HUDEP-2 (cell line): ENCODE measurements around the gene NR6A1.
A peak's percentile ranks its signal among the peaks of the same experiment; 100 is the strongest.

Source experiments
- DNase-seq, 76 experiments: peaks; one replicate each; lab custom pipeline; 2025; ENCODE audit not compliant: unreplicated experiment in 76 of 76; lab: John Stamatoyannopoulos, UW

NR6A1 gene

DNA sequence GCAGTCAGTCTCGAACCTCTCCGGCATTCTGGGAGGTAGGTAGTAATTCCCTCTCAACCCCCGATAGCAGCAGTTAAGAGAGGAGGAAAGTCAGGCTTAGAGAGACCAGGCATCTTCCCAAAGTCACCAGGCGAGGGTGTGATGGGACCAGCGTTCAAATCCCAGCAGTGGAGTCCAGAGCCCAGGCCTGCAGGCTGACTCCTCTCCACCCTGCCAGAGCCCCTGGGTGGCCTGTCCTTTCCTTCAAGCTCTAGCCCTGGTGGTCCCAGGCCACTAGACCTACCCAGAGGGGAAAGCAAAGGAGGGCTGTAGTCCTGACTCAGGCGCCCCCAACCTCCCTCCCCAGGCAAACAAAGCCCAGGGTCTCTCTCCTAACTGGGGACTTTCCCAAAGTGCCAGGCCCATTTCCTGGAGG lies 259.7 kb downstream of the NR6A1 start:
- DNase-seq: peak in 18 of 76 experiments; percentile 9 to 48 (median 16)

DNA sequence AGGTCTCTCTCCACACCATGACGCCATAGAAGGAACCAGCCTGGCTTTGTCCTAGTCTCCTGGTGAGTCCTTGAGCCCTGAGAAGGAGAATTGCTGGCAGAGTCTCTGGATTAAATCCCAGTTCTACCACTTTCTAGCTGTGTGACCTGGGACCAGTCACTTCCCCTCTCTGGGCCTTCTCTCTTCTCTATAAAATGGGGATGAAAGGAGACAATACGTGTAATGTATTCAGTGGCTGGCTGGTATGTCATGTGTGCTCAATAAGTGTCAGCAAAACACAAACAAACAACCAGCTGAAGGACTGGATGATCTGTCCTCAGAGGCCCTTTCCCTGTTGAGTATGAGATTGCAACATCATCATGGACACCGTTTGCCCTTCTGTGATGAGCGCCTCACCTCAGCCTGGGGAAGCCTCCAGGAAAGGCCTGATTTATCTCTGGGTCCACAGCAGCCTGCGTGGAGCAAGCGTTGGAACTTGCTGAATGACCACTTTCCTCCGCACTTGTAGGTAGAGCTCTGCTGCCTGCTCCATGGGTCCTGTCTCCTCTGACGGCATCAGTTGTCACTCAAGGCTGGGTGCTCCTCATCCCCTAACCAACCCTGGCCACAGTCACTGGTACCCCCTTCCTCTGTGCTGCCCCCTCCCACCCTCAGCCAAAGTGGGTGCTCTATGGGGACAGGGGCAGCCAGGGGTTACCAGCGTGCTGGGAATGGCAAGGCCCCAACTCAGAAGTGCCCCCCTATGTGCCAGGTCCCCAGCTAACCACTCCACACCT lies 260.3 kb downstream of the NR6A1 start:
- DNase-seq: no peak

DNA sequence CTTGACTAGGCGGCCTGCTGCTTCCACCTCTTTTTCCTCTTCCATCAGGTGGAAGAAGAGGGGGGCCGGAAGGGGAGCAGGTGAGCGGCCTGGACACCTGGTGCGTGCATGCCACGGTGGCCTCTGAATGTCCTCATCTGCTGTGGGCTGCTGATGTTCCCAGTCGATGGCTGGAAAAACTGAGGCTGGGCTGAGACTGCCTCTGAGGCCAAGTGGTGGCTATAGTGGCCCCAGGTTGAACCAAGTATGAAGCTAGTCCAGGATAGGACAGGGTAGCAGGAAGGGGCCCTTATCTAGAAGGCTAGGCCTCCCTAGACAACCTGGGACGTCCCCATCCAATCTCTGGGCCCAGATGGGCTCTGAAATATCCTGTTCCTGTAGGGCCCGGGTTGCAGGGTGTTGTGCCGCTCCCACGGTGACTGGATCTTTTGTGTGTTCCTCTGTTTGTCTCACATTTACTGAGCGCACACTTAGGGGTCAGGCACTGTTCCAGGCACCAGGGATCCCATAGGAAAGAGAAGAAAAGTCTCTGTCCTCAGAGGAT lies 263.2 kb downstream of the NR6A1 start:
- peak in 5 of 76 experiments; percentile 9 to 25 (median 18) for DNase-seq

DNA sequence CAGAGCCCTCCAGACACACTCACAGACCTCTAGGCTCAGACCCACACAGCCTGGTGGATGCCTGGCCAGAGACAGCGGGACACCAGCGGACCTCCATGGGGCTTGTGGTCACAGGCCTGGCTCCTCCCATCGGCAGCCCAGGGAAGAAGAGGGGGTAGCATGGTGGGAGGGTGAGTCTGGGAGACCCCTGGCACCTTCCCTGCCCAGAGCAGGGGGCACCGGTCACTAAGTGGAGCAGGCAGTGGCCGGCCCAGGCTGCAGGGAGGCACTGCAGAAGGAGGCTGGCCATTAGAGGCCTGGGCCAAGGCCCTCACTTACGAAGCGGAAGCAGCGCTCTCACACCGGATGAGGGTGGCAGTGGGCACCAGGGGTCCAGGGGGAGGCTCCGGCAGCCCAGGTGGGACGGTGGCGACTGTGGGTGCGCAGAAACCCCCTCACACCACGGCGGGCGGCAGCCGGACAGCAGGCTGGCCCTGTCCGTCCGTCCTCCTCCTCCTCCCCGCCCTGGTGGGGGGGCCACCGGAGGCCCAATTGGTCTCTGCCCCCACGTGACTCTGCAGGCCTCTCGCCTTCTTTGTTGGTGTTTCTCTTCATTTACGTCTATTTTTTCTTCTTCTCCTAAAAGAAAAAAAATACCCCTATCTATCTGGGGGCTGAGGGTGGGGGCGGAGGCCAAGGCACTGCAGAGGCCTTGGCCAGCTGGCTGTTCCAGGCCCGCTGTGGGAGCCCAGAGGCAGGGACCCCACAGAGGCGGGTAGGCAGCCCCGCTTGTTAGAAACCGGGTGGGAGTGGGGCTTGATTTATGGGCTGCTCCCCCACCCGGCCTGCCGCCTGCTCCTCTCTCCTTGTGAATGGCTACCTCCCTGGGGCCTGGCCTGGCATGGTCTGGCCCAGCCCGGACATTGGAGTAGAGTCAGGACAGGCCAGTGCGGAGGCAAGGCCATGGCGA lies 263.9 kb downstream of the NR6A1 start, which contains the start of gene NR5A1:
NR5A1 (minus strand) TSS at position 469 of the 949 bp plus-strand sequence. CDS start 4,004 bp downstream, outside the sequence.
- no peak for DNase-seq

- DNase-seq: no peak
These were observed 264.7 kb downstream of the NR6A1 start for GRCh38 chr9:124506433-124506832.

DNA sequence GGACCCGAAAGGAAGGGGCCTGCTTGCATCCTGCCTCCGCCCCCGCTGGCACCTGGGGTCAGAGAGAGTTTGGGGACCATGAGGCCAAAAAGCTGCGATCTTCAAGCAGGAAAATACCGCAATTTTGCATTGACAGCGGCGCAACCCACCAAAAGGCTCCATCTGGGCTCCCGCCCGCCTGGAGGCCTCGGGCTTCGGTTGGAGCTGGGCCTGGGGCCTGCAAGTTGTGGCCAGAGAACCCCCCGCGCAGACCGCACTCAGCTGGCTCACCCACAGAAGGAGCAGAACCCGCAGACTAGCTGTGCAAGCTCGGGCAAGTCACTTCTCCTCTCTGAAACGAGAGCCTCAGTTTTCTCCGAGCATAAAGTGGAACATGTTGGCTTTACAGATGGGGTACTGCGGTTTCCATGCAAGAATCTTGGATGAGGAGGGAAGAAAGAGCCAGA lies 265.2 kb downstream of the NR6A1 start:
- no peak for DNase-seq

- no peak for DNase-seq
These were observed 265.9 kb downstream of the NR6A1 start for GRCh38 chr9:124505006-124505900.

DNA sequence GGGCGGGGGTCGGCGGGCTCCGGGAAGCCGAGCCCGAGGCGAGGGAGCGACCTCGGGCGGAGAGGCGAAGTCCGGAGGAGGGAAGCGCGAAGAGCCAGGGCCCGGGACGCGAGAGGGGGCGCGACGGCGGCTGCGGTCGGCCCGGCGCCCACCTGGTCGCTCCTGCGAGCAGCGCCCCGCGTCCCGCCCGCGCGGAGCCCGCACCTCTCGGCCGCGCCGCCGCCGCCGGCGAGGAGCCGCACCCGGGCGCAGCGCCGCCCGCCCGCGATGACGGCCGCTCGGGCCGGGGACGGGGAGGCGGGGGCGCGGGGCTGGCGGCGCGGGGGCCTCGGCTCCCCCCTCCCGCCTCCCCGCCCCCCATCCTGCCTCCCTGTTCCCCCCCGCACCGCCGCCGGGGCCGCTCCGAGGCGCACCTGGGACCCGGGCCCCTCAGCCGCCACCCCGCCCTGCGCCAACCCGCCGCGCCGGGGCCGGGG lies 266.5 kb downstream of the NR6A1 start:
- no peak for DNase-seq

- DNase-seq: no peak
These were observed 267.2 kb downstream of the NR6A1 start for GRCh38 chr9:124503713-124504529.

GRCh38 chr9:124502711-124503702 lies 268.1 kb downstream of the NR6A1 start:
- DNase-seq: no peak

- DNase-seq: no peak
These were observed 269.3 kb downstream of the NR6A1 start for GRCh38 chr9:124501771-124502320.

DNA sequence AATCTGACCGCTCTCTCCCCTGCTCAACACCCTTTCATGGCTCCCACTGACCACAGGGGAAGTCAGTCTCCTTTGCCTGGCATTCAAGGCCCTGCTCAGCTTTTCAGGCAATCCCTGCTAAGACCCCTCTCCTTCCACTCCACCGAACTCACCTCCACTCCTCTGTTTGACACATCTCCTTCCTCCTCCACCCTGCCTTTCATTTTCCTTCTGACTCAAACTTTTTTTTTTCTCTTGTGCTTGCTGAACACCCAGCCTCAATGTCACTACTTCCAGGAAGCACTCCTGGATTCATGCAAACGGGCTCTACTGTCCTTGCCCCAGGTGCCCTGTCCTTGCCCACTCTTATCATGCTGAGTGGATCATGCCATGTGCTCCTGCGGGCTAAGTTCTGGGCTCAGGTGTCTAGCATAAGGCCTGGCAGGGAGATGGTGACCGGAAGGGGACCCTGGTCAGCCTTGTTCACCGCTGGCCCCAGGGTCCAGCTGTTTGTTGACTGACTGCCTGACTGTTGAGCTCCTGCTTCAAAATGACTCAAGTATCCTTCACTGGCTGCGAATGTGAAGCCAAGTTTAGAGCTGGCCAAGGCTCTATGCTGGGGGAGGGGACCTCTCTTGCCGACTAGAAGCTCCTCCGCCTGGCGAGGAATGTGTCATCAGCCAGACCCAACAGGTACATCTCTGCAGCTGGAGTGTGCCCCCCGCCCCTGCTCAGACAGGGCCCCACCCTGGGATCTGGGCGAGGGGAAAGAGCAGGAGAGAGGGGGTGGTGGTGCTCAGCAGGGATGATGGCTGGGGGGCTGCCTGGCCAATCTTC lies 270.1 kb downstream of the NR6A1 start:
- no peak for DNase-seq

DNA sequence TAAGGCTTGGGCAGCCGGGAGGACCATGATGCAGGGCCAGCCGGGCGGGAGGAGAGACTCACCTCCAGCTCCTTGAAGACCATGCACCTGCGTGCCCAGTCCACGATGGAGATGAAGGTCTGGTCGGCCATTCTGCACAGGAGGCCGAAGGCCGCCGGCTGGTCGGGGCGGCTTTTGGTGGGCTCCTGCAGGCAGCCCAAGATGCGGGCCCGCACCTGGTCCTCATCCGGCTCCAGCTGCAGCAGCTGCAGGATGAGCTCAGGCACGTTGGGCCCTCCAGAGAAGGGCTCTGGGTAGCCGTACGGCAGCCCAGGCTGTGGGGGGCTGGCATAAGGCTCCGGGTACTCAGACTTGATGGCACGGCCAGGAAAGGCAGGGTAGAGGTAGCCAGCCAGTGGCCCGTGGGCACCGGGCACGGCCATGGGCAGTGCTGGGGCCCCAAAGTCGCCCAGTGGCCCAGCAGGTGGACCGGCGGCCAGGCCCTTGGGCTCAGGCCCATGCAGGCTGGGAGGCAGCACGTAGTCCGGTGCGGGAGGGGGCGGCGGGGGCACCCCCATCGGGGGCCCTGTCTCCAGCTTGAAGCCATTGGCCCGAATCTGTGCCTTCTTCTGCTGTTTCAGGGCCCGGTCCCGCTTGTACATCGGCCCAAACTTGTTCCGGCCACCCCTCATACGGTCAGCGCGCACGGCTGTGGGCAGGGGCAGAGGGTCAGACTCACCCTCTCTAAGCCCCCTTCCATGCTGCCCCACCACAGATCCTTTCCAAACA lies 270.9 kb downstream of the NR6A1 start:
- no peak for DNase-seq

GRCh38 chr9:124499216-124499615 lies 271.9 kb downstream of the NR6A1 start:
- no peak for DNase-seq

DNA sequence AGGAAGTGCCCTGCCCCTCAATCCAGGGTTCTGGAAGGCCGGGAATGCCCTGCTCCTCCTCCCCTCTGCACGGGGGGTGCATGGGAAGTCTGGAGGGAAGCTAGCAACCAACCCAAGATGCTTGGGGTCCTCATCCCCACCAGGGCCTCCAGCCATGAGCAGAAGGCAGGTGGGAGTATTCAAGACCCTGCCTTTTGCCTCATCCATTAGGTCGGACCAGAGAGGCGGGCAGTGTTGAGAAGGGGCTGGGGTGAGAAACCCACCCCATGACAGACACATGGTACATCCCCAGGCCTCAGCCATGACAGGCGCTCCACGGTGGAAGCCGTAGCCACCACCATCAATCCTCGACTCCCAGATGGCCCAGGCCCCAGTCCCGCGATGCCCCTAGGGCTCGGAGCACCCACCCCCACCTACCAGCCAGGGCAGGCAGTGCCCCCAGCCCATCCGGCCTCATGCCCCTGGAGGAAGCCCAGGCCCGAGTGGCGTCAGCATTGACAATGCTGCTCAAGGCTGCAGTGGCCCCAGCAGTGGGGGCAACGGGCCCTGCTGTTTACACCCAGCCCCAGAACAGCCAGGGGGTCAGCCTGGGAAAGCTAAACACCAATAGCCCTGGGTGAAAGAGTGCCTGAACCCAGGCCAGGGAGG lies 272.5 kb downstream of the NR6A1 start:
- no peak for DNase-seq

GRCh38 chr9:124498040-124498439 lies 273.1 kb downstream of the NR6A1 start:
- DNase-seq: no peak
